Activated gamma-delta T cell treated with Interleukin-2 at 50 U/mL for 16 hours (primary cell): Measurements from ENCODE around the gene XYLT1.

Source experiments
- DNase-seq: peaks from one replicate; pipeline ENCODE4 v3.0.0-alpha.2; 2020

XYLT1 gene

DNA sequence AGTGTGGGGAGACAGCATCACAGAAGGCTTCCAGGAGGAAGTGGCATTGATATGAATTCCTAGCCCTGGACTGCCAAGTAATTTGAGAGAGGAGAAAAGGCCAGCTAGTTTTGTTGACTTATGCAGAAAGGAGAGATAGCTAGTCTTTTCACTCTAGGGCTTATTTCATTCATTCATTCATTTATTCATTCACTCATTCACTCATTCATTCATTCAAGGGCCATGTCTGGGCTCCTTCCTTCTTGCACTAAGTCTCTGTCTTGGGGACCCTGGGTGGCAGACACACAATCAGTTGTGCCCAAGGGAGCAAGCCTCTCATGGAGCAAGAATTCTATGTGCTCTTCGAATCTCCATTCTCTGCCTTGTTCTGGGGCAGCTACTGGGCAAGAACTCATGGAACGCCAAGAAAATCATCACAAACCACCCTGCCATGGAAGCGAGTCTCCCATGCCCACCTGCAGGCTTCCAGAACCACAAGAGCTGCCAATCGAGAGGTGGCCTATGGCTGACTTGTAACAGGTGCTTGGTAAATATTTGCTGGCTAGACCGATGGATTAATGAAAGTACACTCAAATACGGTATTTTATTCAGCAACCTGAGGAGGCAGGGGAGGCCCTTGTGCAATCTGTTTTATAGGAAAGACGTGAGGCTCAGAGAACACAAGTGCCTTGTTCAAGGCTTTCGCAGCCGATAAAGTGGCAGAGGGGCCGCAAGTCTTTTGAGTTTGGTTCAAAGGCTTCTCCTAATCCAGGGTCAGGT is 223.6 kb downstream of the XYLT1 start:
- no peak for DNase-seq

DNA sequence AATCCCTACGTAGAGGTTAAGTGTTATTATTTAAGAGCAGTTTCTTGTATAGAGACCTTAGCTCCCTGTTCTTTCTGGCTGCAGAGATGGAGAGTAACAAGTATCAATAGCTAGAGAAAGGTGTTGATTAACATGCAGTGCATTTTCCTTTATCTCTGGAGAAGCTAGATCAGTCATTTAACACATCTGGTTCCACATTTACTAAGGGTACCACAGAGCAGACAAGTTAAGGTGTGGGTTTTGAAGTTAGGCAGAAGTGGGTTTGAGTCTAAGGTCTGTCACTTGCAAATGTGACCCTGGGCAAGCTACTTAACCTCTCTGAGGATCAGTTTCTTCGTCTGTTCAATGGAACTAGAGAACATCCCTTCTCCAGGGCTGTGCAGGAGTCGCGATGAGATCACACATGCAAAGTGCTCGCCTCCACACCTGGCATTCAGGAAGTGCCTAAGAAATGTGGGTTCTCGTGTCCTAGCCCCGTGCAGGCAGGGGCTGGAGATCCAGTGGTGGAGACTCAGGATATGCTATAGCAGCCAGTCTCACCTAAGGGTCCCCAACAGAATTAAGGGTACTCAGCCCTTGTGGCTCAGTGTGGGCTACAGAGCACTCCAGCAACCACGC is 224.4 kb downstream of the XYLT1 start:
- DNase-seq, result no peak

DNA sequence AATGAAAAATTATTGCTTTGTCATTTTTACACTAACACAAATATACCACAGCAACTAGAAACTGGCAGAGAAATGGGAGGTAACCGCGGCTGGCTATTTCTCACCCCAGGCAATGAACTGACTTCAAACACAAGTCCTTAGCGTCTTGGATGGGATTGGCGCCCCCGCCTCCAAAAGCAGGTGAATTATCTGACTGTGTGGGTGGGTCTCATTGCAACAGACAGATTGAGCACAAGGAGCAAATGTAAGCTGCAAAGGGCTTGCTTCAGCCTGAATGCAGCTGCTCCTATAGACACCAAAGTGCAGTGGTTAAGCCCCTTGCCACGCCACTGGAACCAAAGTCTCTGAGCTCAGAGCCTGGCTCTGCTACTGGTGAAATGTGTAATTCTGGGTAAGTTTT is 225.0 kb downstream of the XYLT1 start:
- DNase-seq, result no peak

DNA sequence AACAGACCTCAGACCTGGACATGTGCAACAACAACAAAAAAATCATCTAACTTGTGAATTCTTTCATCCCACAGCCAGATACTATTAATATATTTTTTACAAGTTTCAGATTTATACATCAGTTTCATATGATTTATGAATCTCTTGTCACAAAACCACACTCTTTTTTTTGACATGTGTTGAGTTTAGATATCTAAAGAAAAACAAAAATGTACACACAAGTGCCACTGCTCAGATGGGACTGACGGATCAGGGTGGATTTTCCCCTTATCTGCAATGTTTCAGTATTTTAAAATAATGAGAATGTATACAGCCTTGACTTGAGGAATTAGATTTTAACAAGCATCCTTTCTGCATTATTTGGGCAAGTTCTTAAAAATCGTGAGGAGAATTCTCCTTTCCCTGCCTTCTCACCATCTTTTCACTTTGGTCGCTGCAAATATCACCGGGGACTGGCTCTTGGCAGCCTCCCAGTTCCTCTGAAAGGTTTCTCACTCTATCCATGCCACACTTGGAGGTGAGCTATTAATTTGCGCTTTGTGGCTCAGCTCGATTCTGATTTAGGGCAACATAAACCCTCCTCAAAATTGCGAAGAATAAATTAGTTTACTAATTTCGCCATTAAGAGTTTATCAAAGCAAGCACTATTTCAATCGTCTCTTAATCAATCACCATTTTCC is 225.7 kb downstream of the XYLT1 start:
- DNase-seq, result no peak

DNA sequence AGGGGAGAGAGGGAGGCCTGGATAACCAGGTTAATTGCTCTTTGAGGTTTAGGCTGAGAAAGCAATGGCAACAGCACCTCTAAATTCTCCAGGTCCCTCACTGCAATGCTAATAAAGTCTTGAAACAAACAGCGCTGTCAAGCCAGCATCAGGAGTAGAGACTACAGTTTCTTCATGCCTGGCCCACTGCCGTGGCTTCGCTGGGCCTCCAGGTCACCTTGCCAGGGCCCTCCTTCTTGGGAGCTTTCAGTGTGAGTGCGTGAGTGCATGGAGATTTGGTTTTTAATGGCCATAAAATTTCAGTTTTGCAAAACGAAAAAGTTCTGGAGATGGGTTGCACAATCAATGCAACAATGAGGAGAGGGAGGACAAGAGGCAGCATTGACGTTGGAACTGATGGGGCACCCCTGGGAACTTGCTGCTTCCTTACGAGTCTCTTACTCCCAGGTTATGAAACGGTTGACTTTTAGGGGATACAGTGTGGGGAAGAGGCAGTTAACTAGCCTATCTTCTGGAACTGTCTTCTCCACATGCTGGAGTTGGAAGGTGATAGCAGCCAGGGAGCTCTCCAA is 229.4 kb downstream of the XYLT1 start:
- DNase-seq, result no peak

DNA sequence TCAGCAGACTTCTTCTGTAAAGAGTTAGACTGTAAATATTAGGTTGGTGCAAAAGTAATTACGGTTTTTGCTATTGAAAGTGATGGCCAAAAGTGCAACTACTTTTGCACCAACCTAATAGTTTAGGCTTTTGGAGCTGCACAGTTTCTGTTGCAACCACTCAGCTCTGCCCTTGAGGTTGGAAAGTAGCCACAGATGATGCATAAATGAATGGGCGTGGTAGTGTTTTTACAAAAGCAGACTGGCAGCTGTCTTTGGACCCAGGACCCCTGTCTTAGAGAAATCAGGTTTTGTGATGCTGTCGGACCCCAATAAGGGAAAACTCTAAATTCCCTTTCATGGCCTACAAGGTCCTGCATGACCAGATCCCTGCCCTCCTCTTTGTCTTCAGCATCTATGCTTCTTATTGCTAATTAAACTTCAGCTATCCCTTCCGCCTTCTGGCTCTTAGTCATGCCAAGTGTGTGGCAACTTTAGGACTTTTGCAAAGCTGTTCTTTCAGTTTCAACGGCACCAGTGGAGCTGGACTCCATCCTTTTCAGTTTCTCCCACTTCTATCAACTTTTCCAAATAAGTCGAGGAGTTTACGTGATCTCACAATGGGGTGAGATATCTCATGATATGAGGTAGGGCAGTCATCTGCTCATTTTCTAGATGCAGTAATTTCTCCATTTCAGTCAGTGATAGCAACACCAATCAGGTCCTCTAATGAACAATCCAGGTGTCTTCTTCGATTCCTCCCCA is 232.3 kb downstream of the XYLT1 start:
- no peak for DNase-seq

DNA sequence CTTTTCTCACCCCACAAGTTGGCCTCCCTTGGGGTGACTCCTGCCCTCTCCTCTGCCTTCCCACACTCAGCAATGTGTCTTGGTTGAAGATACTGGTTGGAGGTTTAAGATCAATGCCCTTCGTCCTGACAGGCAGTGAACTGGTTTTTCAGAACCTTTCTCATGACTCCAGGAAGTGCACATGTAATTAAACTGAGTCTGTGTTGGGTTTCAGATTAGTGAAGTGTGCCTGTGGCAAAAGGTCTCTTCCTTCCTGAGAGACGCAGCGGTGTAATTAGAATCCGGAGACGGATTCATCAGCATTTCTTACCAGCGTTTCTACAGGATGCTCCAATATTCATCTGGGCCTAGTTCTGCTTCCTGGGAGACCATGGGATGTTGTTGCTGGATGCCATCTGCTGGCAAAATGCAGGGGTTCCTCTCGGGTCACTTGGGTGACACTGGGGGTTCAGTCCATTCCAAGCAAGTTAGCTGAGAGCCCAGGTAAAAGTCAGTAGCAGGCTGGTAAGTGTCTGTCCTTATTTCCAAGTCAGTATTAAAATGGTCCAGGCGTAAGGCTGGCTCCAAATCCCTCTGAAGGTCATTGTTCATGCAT is 233.3 kb downstream of the XYLT1 start:
- DNase-seq, result no peak

DNA sequence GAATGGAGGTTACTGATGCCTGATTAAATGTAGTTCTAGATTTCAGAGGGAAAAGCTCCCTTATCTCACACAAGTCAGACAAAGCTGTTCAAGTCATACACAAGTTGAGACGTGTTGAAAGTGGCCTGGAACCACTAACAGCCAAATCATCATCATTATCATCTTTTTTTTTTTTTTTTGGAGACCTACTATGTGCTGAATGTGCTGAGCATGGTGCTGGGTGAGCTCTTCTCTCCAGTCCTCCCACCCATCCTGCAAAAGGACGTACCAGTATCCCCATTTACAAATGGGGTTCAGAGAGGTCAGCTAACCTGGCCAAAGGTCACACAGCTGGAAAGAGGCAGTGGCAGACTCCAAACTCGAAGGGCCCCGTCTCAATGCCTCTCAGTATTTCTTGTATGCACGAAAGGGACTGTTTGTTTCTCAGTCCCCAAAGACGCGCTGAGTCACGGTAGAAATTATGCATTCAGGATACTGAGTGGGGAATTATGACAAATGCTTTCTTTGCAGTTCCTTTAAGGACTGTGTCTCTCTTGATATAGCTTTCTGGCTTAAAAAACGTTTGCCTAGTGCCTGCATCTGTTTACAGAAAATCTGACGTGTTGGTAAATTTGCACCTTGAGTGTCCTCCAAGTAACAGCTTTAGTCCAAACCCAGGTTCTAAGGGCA is 235.5 kb downstream of the XYLT1 start:
- no peak for DNase-seq

DNA sequence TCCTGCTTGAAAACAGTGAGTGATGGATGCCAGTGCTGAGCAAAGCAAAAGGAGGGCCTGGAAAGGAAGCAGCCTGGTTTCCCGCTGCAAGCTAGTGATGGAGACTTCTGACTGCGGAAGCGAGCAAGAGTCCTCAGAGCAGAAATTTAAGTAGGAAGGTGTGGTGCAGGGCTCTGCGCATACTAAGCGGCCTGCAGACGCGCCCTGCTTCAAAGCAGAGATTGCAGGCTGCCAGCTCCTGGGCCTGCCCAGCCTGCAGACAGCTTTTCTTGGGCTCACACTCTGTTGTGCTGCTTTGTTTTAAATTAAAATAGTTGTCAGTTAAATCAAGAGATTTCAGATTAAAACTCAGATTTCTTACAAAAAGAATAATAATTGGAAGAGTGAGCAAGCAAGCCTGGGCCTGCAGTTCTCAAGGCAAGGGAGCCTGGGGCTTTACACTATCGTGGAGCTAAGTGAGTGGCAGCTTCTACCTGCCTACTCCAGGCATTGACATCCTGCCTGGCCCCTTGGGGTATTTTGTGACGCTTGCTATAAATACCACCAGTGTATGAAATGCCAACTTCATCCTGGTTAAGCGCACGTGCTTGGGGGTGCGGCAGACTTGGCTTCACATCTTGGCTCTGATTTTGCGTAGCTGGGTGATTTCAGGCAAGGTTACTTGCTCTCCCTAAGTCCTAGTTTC is 237.3 kb downstream of the XYLT1 start:
- DNase-seq, result no peak

DNA sequence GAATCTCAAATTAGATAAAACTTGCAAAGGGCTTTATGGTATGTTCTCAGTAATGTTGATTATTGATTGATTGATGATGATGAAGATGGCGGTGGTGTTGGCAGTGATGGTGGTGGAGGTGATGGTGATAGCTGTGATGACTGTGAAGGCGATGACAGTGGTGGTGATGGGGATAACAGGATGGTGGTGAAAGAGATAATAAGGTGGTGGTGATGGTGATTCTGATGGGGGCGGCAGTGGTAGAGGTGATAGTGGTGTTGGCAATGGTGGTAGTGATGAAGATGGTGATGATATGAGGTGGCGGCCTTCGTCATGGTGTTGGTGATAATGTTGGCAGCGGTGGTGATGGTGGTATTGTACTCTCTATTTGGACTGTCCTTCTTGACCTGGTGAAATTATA is 238.3 kb downstream of the XYLT1 start:
- no peak for DNase-seq

DNA sequence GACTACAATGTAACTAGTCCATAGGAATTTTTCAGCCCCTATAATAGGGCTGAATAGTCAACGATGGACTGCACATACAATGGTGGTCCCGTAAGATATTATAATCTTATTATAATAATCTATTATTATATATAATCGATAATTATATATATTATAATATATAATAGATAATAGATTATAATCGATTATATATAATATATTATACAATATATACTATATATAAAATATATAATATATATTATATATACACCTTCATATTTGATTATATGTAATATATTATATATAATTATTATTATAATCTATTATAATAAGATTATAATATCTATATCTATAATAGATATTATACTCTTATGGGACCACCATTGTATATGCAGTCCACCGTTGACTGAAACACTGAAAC is 238.8 kb downstream of the XYLT1 start:
- no peak for DNase-seq

DNA sequence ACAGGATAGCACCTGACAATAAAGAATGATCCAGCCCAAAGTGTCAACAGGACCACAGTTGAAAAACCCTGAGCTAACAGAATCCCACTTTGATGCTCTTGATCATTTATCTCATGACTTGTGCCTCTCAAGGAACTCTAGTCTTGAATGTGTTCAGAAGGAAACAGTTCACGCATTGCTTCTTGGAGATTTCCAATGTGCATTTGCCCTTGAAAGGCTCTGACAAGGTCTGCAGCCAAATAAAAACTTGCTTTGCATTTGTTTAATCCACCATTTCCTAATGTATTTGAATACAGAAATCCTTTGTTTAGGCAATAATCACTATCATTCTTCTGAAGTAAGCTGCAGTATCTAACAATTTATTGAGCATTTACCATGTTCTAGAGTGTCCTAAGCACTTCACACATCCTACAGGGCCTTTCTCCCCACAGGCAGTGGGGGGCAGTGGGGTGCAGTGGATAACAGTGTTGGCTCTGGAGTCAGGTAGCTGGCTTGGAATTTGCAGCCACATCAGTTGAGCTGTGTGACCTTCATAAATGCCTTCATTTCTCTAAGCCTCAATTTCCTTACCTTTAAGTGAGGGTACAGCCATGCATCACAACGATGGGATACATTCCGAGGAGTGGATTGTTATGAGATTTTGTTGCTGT is 239.7 kb downstream of the XYLT1 start:
- no peak for DNase-seq

DNA sequence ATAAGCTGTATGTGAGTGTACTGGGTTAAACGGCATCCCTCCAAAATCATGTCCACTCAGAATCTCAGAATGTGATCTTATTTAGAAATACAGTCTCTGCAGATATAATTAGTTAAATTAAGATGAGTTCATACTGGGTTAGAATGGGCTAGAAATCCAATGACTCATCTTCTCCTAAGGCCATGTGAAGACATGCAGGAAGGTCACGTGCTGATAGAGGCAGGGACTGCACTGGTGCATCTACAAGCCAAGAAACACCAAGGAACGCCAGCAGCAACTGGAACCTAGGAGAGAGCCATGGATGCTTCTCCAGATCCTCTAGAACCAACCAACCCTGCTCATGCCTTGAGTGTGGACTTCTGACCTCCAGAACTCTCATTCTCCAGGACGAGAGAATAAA is 241.0 kb downstream of the XYLT1 start:
- no peak for DNase-seq

DNA sequence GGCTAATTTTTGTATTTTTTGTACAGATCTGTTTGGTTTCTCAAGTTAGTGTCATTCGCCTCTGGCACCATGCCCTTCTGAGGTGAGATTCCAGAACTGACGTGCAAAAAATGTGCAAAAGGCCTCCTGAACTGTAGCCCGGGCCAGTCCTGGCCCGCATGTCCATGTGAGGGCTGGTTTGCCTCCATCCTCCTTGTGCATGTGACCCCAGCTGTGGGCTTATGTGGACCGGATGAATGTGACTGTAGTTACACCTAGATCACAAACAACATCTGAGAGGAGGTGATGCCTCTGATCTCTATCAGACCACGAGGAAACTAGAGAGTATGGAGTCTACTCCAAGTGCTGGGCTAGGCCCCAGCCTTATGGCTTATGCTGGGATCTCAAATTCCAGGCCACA is 241.6 kb downstream of the XYLT1 start:
- no peak for DNase-seq

DNA sequence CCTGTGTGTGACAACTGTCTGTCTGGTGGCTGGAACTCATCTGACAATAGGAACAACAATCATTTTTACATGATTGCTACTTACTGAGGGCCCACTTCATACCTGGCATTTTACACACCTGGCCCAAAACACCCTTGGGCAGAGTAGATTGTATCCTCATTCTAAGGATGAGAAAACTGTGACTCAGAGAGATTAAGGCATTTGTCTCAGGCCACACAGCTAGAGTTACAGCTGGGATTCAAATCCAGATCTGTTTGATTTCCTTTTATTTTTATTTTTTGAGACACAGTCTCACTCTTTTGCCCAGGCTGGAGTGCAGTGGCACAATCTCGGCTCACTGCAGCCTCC is 242.1 kb downstream of the XYLT1 start:
- no peak for DNase-seq

DNA sequence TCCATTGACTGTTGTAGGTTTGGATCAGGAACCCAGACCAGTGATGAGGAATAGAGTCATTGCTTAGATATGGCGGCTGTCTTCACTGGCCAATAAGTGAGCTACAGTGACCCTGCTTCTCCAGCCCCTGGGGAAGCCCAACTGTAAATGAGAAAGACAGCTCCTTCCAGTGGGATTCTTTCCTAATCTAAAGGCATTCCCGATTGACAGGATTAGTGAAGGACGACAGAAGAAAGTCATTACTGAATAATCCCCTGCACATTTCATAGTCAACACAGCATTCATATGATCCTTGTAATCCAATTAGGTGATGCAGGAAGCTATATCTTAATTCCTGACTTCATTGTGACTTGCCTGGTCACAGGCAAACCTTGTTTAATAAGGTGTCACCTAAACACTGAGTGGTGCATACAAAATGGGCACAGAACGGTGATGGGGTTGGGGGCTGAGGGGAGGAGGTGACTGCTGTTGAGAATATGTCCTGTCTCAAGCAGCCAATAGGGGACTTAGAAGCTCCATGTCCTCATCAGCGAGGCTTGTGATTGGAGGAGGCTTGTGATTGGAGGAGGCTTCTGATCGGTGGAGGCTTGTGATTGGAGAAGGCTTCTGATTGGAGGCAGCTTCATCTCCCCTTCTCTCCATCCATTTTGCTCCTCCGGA is 242.6 kb downstream of the XYLT1 start:
- no peak for DNase-seq

DNA sequence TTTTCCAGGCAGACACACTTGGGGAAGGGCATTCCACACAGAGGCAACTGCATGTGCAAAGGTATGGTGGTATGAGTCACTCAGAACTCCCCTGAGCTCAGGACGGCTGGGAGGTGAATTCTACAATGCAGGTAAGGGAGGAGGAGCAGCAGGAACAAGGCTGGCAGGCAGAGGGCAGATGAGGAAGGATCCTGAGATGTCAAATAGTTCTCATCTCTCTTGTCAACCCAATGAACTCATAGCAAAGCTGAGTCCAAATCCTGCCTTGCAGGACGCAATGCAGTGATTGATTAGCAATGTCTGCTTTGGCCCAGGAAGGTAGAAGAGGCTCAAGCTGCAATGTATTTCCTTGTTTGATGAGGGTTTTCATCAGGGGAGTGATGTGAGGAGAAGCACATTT is 243.5 kb downstream of the XYLT1 start:
- no peak for DNase-seq

DNA sequence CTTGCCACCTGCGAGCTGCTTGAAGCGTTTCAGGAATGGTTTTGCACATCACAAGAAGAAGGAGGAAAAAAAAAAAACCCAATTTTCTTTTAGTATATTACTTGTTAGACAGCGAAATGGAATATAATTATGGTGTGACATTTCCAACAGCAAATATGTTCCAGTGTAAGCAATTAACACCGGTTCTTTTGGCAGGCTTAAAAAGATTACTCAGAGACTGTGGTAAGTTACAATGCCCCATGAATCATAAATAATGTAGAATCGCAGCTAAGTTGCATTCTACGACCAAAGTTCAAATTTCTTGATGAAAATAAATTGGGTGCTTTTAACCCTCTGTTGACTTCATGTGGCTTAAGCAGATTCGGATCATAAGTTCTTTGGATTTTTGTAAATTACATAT is 245.2 kb downstream of the XYLT1 start:
- DNase-seq, result no peak

DNA sequence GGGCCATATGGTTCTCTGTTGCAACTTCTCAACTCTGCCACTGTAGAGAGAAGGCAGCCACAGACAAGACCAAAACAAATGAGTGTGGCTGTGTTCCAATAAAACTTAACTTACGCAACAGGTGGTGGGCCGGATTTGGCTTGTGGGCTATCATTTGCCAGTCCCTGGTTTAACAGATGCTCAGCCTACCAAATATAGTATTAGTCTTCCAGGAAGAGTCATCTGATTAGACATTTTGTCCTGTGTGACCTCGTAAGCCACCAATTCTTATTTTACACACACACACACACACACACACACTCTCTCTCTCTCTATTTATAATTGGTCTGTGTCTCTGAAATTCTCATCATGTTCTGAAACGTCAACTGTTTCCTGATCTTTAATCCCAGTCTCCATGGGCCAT is 245.9 kb downstream of the XYLT1 start:
- DNase-seq, result peak; percentile 21

DNA sequence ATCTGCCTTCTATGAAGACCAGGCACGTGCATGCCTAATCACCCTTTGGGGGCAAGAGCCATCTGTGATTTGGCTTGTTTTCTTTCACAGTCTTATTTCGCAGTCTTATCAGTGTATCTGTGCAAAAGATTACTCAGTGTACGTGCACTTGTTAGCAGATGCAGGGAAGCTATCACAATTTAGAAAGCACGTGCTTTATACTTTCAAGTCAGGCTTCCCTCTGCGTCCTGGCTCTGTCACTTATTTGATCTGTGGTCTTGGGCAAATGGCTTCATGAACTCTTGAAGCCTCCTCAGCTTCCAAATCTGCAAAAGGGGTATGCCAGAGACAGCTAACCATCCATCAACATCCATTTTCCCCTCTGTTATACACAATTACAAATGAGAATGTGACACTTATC is 246.4 kb downstream of the XYLT1 start:
- DNase-seq, result no peak

DNA sequence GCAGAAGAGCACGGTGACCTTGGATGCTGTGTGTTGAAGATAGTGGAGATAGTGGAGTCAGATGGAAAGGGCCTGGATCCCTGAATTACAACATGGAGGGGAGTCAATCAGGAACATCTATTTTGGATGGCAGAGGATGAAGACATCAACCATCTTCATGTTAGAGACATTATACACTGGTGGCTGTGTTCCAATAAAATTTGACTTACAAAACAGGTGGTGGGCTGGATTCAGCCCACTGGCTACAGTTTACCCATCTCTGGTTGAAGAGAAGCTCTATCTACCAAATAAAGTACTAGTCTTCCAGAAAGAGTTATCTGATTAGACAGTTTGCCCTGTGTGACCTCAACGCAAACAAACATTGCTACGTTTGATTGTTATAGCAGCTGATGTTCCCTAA is 247.2 kb downstream of the XYLT1 start:
- DNase-seq, result no peak
